ENCODE results near the gene MAML2.

- no peak for TF ChIP-seq CTCF (conservative IDR thresholded peaks at IDR 0.05)
- no peak for TF ChIP-seq ZFX (IDR thresholded peaks at IDR 0.05)
These were observed 231.7 kb downstream of the MAML2 start for GRCh38 chr11:96111308-96111707.

All from C4-2B (cell line).